Mucosa of rectum (tissue), 2 donors: Measurements from ENCODE around the gene SGIP1.

ENCODE experiments used
- H3K27ac ChIP-seq, 2 donors: one replicate each; pipeline ENCODE4 v1.7.0; 2013; ENCODE audit warnings: inconsistent platforms in 2 of 2, low read depth in 2 of 2, low read length in 2 of 2
- H3K27me3 ChIP-seq, 2 donors: one replicate each; pipeline ENCODE4 v1.7.0; 2013; ENCODE audit warnings: low read length in 2 of 2; ENCODE audit not compliant: control insufficient read depth in 2 of 2, insufficient read depth in 2 of 2
- H3K36me3 ChIP-seq, 2 donors: one replicate each; pipeline ENCODE4 v1.7.0; 2013; ENCODE audit warnings: low read length in 2 of 2; ENCODE audit not compliant: control insufficient read depth in 2 of 2, insufficient read depth in 2 of 2
- H3K4me1 ChIP-seq, 2 donors: one replicate each; pipeline ENCODE4 v1.7.0; 2013; ENCODE audit warnings: low read length in 2 of 2, mild to moderate bottlenecking in 1 of 2; ENCODE audit not compliant: control insufficient read depth in 2 of 2, insufficient read depth in 2 of 2
- H3K4me3 ChIP-seq, 2 donors: one replicate each; pipeline ENCODE4 v1.7.0; 2013; ENCODE audit warnings: low read length in 2 of 2
- H3K9ac ChIP-seq, 2 donors: one replicate each; pipeline ENCODE4 v1.7.0; 2013; ENCODE audit warnings: low read length in 2 of 2, low read depth in 1 of 2, mild to moderate bottlenecking in 1 of 2
- H3K9me3 ChIP-seq, 2 donors: one replicate each; pipeline ENCODE4 v1.7.0; 2013; ENCODE audit warnings: low read length in 2 of 2; ENCODE audit not compliant: control insufficient read depth in 2 of 2
- donor health status: healthy.
- donor health status: Normal muscosa, but diverticular disease.

SGIP1 gene

GRCh38 chr1:66684353-66684752 lies 150.4 kb downstream of the SGIP1 start:
- Histone ChIP-seq H3K4me3 (no peak overlapping the region), H3K36me3 (no peaks in the 10 kb centered on the region), H3K9me3 (no peaks in the 10 kb centered on the region), H3K27me3 (no peaks in the 10 kb centered on the region), H3K27ac (no peak overlapping the region), H3K4me1 (no peaks in the 10 kb centered on the region), H3K9ac (no peak overlapping the region)

- Histone ChIP-seq H3K27me3 (no peaks in the 10 kb centered on the region), H3K4me1 (no peaks in the 10 kb centered on the region), H3K9me3 (no peaks in the 10 kb centered on the region), H3K27ac (no peak overlapping the region), H3K4me3 (no peak overlapping the region), H3K36me3 (no peaks in the 10 kb centered on the region), H3K9ac (no peak overlapping the region)
Measured at GRCh38 chr1:66685265-66685664, 151.3 kb downstream of the SGIP1 start.

GRCh38 chr1:66685670-66686069 lies 151.7 kb downstream of the SGIP1 start:
- no peak overlapping the region for H3K9ac ChIP-seq
- H3K4me3 ChIP-seq: no peak overlapping the region
- no peaks in the 10 kb centered on the region for H3K4me1 ChIP-seq
- H3K27me3 ChIP-seq: no peaks in the 10 kb centered on the region
- no peaks in the 10 kb centered on the region for H3K9me3 ChIP-seq
- H3K36me3 ChIP-seq: no peaks in the 10 kb centered on the region
- H3K27ac ChIP-seq: no peak overlapping the region

GRCh38 chr1:66686406-66686805 lies 152.5 kb downstream of the SGIP1 start:
- H3K9ac ChIP-seq: no peak overlapping the region
- no peak overlapping the region for H3K27ac ChIP-seq
- no peaks in the 10 kb centered on the region for H3K27me3 ChIP-seq
- no peaks in the 10 kb centered on the region for H3K36me3 ChIP-seq
- no peak overlapping the region for H3K4me3 ChIP-seq
- no peaks in the 10 kb centered on the region for H3K9me3 ChIP-seq
- H3K4me1 ChIP-seq: no peaks in the 10 kb centered on the region

GRCh38 chr1:66687358-66687757 lies 153.4 kb downstream of the SGIP1 start:
- H3K4me3 ChIP-seq: no peak overlapping the region
- no peaks in the 10 kb centered on the region for H3K36me3 ChIP-seq
- H3K4me1 ChIP-seq: no peaks in the 10 kb centered on the region
- H3K27ac ChIP-seq: no peak overlapping the region
- no peaks in the 10 kb centered on the region for H3K9me3 ChIP-seq
- H3K27me3 ChIP-seq: no peaks in the 10 kb centered on the region
- no peak overlapping the region for H3K9ac ChIP-seq

GRCh38 chr1:66690666-66691381 lies 156.9 kb downstream of the SGIP1 start:
- Histone ChIP-seq H3K4me1 (no peaks in the 10 kb centered on the region), H3K36me3 (no peaks in the 10 kb centered on the region), H3K4me3 (no peak overlapping the region), H3K9ac (no peak overlapping the region), H3K27ac (no peak overlapping the region), H3K27me3 (no peaks in the 10 kb centered on the region), H3K9me3 (no peaks in the 10 kb centered on the region)

- no peak overlapping the region for H3K4me3 ChIP-seq
- H3K4me1 ChIP-seq: no peaks in the 10 kb centered on the region
- no peaks in the 10 kb centered on the region for H3K36me3 ChIP-seq
- H3K27me3 ChIP-seq: no peaks in the 10 kb centered on the region
- H3K27ac ChIP-seq: no peak overlapping the region
- no peaks in the 10 kb centered on the region for H3K9me3 ChIP-seq
- H3K9ac ChIP-seq: no peak overlapping the region
Measured at GRCh38 chr1:66692681-66693080, 158.7 kb downstream of the SGIP1 start.

- no peak overlapping the region for H3K4me3 ChIP-seq
- H3K27me3 ChIP-seq: no peaks in the 10 kb centered on the region
- H3K9ac ChIP-seq: no peak overlapping the region
- no peak overlapping the region for H3K27ac ChIP-seq
- H3K4me1 ChIP-seq: no peaks in the 10 kb centered on the region
- no peaks in the 10 kb centered on the region for H3K9me3 ChIP-seq
- H3K36me3 ChIP-seq: no peaks in the 10 kb centered on the region
Measured at GRCh38 chr1:66693856-66694255, 159.9 kb downstream of the SGIP1 start.

GRCh38 chr1:66695116-66695515 lies 161.2 kb downstream of the SGIP1 start:
- Histone ChIP-seq H3K27ac (no peak overlapping the region), H3K36me3 (no peaks in the 10 kb centered on the region), H3K4me3 (no peak overlapping the region), H3K4me1 (no peaks in the 10 kb centered on the region), H3K9me3 (no peaks in the 10 kb centered on the region), H3K27me3 (no peaks in the 10 kb centered on the region), H3K9ac (no peak overlapping the region)

GRCh38 chr1:66696771-66697170 lies 162.8 kb downstream of the SGIP1 start:
- Histone ChIP-seq H3K9me3 (no peaks in the 10 kb centered on the region), H3K27ac (no peak overlapping the region), H3K9ac (no peak overlapping the region), H3K4me3 (no peak overlapping the region), H3K4me1 (no peaks in the 10 kb centered on the region), H3K27me3 (no peaks in the 10 kb centered on the region), H3K36me3 (no peaks in the 10 kb centered on the region)

- no peaks in the 10 kb centered on the region for H3K27me3 ChIP-seq
- H3K27ac ChIP-seq: no peak overlapping the region
- H3K9me3 ChIP-seq: no peaks in the 10 kb centered on the region
Measured at GRCh38 chr1:66699213-66699612, 165.3 kb downstream of the SGIP1 start.

More at GRCh38 chr1:66699213-66699612, 165.3 kb downstream of the SGIP1 start:
- H3K36me3 ChIP-seq: no peaks in the 10 kb centered on the region
- H3K4me1 ChIP-seq: no peaks in the 10 kb centered on the region
- H3K4me3 ChIP-seq: no peak overlapping the region
- H3K9ac ChIP-seq: no peak overlapping the region
